Measurements from ENCODE around the gene DGKQ.

Gene DGKQ

DNA sequence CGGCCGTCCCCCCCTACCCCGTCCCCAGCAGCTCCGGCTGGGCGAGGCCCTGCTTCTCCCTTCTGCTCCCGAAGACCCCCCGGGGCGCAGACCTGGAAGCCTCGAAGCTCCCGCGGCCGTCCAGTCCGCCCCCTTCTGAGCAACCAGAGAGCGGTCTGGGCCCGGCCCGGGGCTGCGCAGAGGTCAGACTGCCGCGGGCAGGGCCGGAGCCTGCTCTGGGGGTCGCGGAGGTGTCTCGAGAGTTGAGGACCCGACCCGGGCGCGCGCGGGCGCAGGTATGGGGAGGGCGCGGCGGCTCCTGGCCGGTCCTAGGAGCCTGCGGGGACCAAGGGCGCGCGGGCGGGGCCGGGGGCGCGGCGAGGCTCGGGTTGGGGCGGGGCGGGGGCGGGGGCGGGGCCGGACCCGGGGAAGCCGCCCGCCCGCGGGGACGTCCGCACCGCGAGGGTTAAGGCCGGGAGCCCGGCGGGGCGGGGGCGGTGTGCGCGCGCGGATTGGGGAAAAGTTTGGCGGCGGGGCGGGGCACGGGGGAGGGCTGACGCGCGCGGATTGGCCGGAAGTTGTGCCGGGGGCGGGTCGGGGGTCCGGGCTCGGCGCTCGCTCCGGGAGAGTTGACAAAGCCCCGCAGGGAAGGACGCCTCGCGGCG, 37.8 kb upstream of the DGKQ start, which contains the start of gene FGFRL1:
FGFRL1 (plus strand) TSS at position 605 of the 644 bp plus-strand sequence. CDS start 860 bp downstream, outside the sequence.
- Histone ChIP-seq H3K36me3 (no peaks in the 10 kb centered on the region), H3K4me3 (ENCODE audit: low read depth in 1 of 2, low read length in 1 of 2) (peak within 1 kb of the TSS; percentile 68 to 70), H3K27me3 (peaks cover 88% of the 10 kb centered on the region), H3K9me3 (no peaks in the 10 kb centered on the region), H3K27ac (peak within 1 kb of the TSS; percentile 41), H3K4me1 (ENCODE audit: control insufficient read depth in 1 of 2, insufficient read depth in 1 of 2, low read depth in 1 of 2, low read length in 1 of 2) (peaks cover 21 to 31% of the 10 kb centered on the region in 2 experiments)
- TF ChIP-seq, protein P1, sequence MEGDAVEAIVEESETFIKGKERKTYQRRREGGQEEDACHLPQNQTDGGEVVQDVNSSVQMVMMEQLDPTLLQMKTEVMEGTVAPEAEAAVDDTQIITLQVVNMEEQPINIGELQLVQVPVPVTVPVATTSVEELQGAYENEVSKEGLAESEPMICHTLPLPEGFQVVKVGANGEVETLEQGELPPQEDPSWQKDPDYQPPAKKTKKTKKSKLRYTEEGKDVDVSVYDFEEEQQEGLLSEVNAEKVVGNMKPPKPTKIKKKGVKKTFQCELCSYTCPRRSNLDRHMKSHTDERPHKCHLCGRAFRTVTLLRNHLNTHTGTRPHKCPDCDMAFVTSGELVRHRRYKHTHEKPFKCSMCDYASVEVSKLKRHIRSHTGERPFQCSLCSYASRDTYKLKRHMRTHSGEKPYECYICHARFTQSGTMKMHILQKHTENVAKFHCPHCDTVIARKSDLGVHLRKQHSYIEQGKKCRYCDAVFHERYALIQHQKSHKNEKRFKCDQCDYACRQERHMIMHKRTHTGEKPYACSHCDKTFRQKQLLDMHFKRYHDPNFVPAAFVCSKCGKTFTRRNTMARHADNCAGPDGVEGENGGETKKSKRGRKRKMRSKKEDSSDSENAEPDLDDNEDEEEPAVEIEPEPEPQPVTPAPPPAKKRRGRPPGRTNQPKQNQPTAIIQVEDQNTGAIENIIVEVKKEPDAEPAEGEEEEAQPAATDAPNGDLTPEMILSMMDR (IDR thresholded peaks at IDR 0.05): no peak

DNA sequence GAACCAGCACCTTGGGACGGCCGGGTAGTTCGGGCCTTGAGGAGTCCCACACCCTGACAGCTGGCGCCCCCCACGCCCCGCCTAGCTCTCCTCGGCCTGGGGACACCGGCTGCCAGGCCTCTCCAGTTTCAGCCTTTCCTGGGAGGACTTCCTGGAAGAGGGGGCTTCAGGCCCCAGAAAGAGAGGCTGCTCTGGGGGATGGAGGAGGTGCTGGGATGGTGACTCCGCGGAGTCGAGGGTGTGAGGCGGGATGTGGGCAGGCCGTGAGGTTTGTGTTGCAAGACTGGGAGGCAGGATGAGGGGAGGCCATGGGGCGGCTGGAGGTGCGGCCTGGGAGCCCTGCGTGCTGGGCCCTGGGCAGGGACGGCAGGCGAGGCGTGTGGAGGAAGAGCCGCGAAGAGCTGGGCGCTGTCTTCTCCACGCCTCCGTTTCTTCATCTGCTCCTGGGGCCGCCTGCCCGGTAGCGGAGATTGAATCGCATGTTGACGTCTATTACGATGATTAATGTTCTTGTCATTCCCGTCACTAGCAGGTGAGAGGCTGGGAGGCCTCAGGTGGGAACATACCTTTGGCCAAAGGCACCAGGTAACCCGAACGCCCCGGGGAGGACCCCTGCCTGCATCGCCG, 37.1 kb upstream of the DGKQ start:
- H3K9me3 ChIP-seq: no peaks in the 10 kb centered on the region
- H3K27me3 ChIP-seq: peaks cover 94% of the 10 kb centered on the region
- H3K36me3 ChIP-seq: no peaks in the 10 kb centered on the region
- H3K27ac ChIP-seq: peak overlapping the region; percentile 41
- H3K4me3 ChIP-seq (ENCODE audit: low read depth in 1 of 2, low read length in 1 of 2): peak overlapping the region; percentile 68 to 70
- TF ChIP-seq, protein P1 (IDR thresholded peaks at IDR 0.05): no peak
- peaks cover 21 to 31% of the 10 kb centered on the region in 2 experiments for H3K4me1 ChIP-seq (ENCODE audit: control insufficient read depth in 1 of 2, insufficient read depth in 1 of 2, low read depth in 1 of 2, low read length in 1 of 2)

DNA sequence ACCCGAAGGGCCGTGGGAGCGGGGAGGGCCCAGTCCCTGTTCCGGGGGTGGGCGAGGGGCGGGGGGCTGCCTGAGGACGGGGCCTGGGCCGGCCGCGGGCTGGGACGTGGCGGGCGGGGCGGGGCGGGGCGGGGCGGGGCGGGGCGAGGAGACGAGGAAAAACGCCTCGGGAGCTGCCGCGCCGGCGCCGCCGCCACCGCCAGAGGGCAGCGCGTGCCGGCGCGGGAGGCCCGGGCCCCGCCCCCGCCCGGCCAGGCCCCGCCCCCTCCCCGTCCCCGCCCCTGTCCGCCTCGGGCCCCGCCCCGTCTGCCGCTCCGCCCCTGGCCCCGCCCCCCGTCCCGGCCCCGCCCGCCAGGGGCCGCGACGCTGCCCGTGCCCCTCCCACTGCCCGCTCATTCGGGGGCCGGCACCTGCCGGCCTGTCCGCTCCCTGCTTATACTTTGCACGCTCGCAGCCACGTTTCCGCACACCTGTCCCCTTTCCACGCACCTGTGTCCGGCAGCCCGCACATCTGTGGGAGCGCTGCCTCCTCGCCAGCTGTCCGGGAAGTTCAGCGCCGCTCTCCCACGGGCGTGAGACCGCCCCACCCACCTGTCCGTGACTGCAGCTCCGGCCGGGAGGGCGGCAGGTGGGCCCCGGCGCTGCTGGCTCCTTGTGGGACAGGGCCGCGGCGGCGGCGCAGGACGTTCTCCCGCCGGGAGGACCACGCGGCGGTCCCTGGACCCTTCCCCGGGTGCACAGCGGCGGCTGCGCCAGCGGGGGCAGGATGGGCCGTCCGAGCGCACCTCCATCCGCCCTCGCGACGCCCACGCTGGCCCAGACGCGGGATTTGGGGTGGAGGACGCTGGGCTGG, 36.4 kb upstream of the DGKQ start:
- Histone ChIP-seq H3K27me3 (peaks cover 95% of the 10 kb centered on the region), H3K4me3 (ENCODE audit: low read depth in 1 of 2, low read length in 1 of 2) (peak overlapping the region; percentile 72 to 76), H3K36me3 (no peaks in the 10 kb centered on the region), H3K9me3 (no peaks in the 10 kb centered on the region), H3K4me1 (ENCODE audit: control insufficient read depth in 1 of 2, insufficient read depth in 1 of 2, low read depth in 1 of 2, low read length in 1 of 2) (peaks cover 21 to 31% of the 10 kb centered on the region in 2 experiments), H3K27ac (peak overlapping the region; percentile 41)
- TF ChIP-seq, protein P1 (IDR thresholded peaks at IDR 0.05): peak; percentile 29

DNA sequence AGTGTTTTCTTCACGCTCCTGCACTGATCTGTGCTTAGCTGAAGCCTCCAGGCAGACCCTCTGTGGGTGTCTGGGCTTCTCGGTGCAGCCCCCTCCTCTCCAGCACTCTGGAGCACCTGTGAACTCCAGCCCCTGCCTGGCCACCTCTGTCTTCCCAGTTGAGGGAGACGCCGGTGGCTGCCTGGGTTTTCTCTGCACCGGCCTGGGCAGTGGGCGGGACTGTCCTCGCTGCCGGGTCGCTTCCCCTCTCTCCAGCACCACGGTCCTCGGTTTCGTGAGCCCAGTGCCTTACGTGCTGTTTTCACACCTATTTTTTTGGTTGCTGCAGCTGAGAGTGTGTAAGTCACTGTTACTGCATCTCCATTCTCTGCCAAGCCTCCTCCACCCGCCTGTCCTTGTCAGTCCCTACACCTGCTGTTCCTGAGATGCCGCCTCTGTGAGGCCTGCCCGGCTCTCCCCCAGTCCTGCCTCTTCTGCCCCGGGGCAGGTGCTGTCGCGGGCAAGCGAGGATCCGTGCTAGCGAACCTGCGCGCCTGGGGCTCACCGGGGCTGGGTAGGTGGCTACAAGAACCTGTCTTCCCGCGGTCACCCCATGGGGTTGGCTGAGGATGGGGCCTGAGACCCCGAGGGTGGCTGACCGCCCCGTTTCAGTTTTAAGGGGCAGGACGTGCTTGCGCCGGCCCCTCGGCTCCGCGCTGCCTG, 35.6 kb upstream of the DGKQ start:
- H3K4me1 ChIP-seq (ENCODE audit: control insufficient read depth in 1 of 2, insufficient read depth in 1 of 2, low read depth in 1 of 2, low read length in 1 of 2): peaks cover 21 to 31% of the 10 kb centered on the region in 2 experiments
- no peaks in the 10 kb centered on the region for H3K9me3 ChIP-seq
- TF ChIP-seq, protein P1 (IDR thresholded peaks at IDR 0.05): no peak
- no peaks in the 10 kb centered on the region for H3K36me3 ChIP-seq
- peaks cover 95% of the 10 kb centered on the region for H3K27me3 ChIP-seq
- H3K4me3 ChIP-seq (ENCODE audit: low read depth in 1 of 2, low read length in 1 of 2): peak overlapping the region; percentile 72 to 76
- peak overlapping the region; percentile 38 for H3K27ac ChIP-seq

DNA sequence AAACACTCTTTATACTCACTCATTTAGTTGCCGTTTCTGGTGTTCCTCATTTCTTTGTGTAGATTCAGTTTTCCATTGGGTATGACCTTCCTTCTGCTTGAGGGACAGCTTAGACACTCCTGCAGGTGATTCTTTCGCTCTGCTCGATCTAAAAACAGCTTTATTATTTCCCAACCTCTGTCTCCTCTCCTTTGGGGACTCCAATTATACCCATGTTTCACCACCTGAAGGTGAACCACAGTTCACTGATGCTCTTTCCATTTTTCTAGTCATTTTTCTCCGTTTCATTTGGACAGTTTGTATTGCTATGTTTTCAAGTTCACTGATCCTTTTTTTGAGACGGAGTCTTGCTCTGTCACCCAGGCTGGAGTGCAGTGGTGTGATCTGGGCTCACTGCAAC, 33.5 kb upstream of the DGKQ start:
- Histone ChIP-seq H3K36me3 (no peaks in the 10 kb centered on the region), H3K9me3 (no peaks in the 10 kb centered on the region), H3K4me1 (ENCODE audit: control insufficient read depth in 1 of 2, insufficient read depth in 1 of 2, low read depth in 1 of 2, low read length in 1 of 2) (peaks cover 21 to 34% of the 10 kb centered on the region in 2 experiments), H3K4me3 (ENCODE audit: low read depth in 1 of 2, low read length in 1 of 2) (no peak overlapping the region), H3K27me3 (peaks cover 95% of the 10 kb centered on the region), H3K27ac (no peak overlapping the region)
- TF ChIP-seq, protein P1 (IDR thresholded peaks at IDR 0.05): no peak

Data from neutrophil (primary cell).